IgD-negative memory B cell (primary cell): ENCODE results near the gene HTD2. TPM values are rescaled to one million over a fixed set of nuclear protein-coding genes. Genes with fewer than 3 reads are reported as not detected.
"Not testable (repeated sequence)": the region's sequence is repeated elsewhere in the genome, so short reads cannot be mapped to it uniquely, and the experiment has no call there.

ENCODE experiments used
- H3K27ac Mint-ChIP-seq, 3 donors: one replicate each; pipeline ENCODE4 v1.8.0; 2020 to 2022; ENCODE audit warnings: mild to moderate bottlenecking in 3 of 3, mixed read lengths in 3 of 3, moderate library complexity in 1 of 3
- H3K27me3 Mint-ChIP-seq: one replicate; pipeline ENCODE4 v1.8.0; 2021; ENCODE audit warnings: mixed read lengths
- H3K36me3 Mint-ChIP-seq: one replicate; pipeline ENCODE4 v1.8.0; 2020; ENCODE audit warnings: mild to moderate bottlenecking, mixed read lengths
- H3K4me1 Mint-ChIP-seq, 3 donors: one replicate each; pipeline ENCODE4 v1.8.0; 2020 to 2022; ENCODE audit warnings: mixed read lengths in 3 of 3, mild to moderate bottlenecking in 1 of 3
- H3K4me3 Mint-ChIP-seq, 4 donors: one replicate each; pipeline ENCODE4 v1.8.0; 2020 to 2022; ENCODE audit warnings: mild to moderate bottlenecking in 4 of 4, mixed read lengths in 4 of 4, moderate library complexity in 3 of 4
- H3K9me3 Mint-ChIP-seq, 3 donors: one replicate each; pipeline ENCODE4 v1.8.0; 2020 to 2021; ENCODE audit warnings: mixed read lengths in 3 of 3, mild to moderate bottlenecking in 1 of 3
- polyA plus RNA-seq: library from polyadenylated mRNA; unstranded; fragments of 300-500 nt; fragmentation: Illumina TruSeq; gene quantifications from one replicate; pipeline ENCODE4 v1.2.3, GENCODE V29; 2021

HTD2 gene
- polyA plus RNA-seq, 1 donor from 2014 or later = 21.1 TPM

- peaks cover 0 to 2% (median 0%) of the 10 kb centered on the region in 3 donors for H3K4me1 Mint-ChIP-seq
- no peak overlapping the region for H3K27ac Mint-ChIP-seq
- H3K9me3 Mint-ChIP-seq = no peaks in the 10 kb centered on the region
- no peaks in the 10 kb centered on the region for H3K27me3 Mint-ChIP-seq
- H3K4me3 Mint-ChIP-seq = no peak overlapping the region
- peaks cover 5% of the 10 kb centered on the region for H3K36me3 Mint-ChIP-seq
Measured at GRCh38 chr3:58285334-58285733, 21.0 kb upstream of the HTD2 start.

GRCh38 chr3:58287354-58287753 is 19.0 kb upstream of the HTD2 start:
- no peak overlapping the region for H3K27ac Mint-ChIP-seq
- peaks cover 0 to 2% (median 0%) of the 10 kb centered on the region in 3 donors for H3K4me1 Mint-ChIP-seq

GRCh38 chr3:58288011-58288728 is 18.1 kb upstream of the HTD2 start:
- Mint-ChIP-seq H3K36me3 (peaks cover 4% of the 10 kb centered on the region), H3K4me3 (no peak overlapping the region), H3K27ac (peak overlapping the region in 1 of 3 donors; percentile 73), H3K4me1 (peaks cover 0 to 2% (median 0%) of the 10 kb centered on the region in 3 donors), H3K9me3 (no peaks in the 10 kb centered on the region), H3K27me3 (no peaks in the 10 kb centered on the region)

More at GRCh38 chr3:58287354-58287753, 19.0 kb upstream of the HTD2 start:
- Mint-ChIP-seq H3K9me3 (no peaks in the 10 kb centered on the region), H3K27me3 (no peaks in the 10 kb centered on the region), H3K4me3 (no peak overlapping the region), H3K36me3 (peaks cover 5% of the 10 kb centered on the region)

- not testable (repeated sequence) for H3K27me3 Mint-ChIP-seq, H3K9me3 Mint-ChIP-seq, H3K27ac Mint-ChIP-seq, H3K4me3 Mint-ChIP-seq, H3K36me3 Mint-ChIP-seq, H3K4me1 Mint-ChIP-seq
Measured at GRCh38 chr3:58288964-58289613, 17.2 kb upstream of the HTD2 start.

GRCh38 chr3:58290446-58290845 is 15.9 kb upstream of the HTD2 start:
- H3K36me3 Mint-ChIP-seq, H3K27me3 Mint-ChIP-seq, H3K4me3 Mint-ChIP-seq, H3K27ac Mint-ChIP-seq, H3K4me1 Mint-ChIP-seq, H3K9me3 Mint-ChIP-seq: not testable (repeated sequence)

GRCh38 chr3:58291671-58292338 is 14.5 kb upstream of the HTD2 start:
- no peaks in the 10 kb centered on the region for H3K27me3 Mint-ChIP-seq
- H3K36me3 Mint-ChIP-seq = no peaks in the 10 kb centered on the region
- H3K4me1 Mint-ChIP-seq = peaks cover 0 to 2% (median 0%) of the 10 kb centered on the region in 3 donors
- H3K9me3 Mint-ChIP-seq = peaks cover 0 to 2% (median 0%) of the 10 kb centered on the region in 3 donors
- no peak overlapping the region for H3K4me3 Mint-ChIP-seq
- H3K27ac Mint-ChIP-seq = peak overlapping the region in 1 of 3 donors; percentile 31

GRCh38 chr3:58292866-58293265 is 13.5 kb upstream of the HTD2 start:
- no peak overlapping the region for H3K27ac Mint-ChIP-seq
- H3K27me3 Mint-ChIP-seq = no peaks in the 10 kb centered on the region
- peaks cover 0 to 2% (median 0%) of the 10 kb centered on the region in 3 donors for H3K4me1 Mint-ChIP-seq
- H3K4me3 Mint-ChIP-seq = no peak overlapping the region
- peaks cover 0 to 2% (median 0%) of the 10 kb centered on the region in 3 donors for H3K9me3 Mint-ChIP-seq
- no peaks in the 10 kb centered on the region for H3K36me3 Mint-ChIP-seq

GRCh38 chr3:58293516-58293915 is 12.8 kb upstream of the HTD2 start:
- H3K36me3 Mint-ChIP-seq = no peaks in the 10 kb centered on the region
- peak overlapping the region in 1 of 3 donors; percentile 23 for H3K27ac Mint-ChIP-seq
- H3K27me3 Mint-ChIP-seq = no peaks in the 10 kb centered on the region

GRCh38 chr3:58296269-58296668 is 10.1 kb upstream of the HTD2 start:
- H3K36me3 Mint-ChIP-seq = no peaks in the 10 kb centered on the region

More at GRCh38 chr3:58293516-58293915, 12.8 kb upstream of the HTD2 start:
- H3K4me1 Mint-ChIP-seq = peaks cover 0 to 2% (median 0%) of the 10 kb centered on the region in 3 donors
- H3K9me3 Mint-ChIP-seq = peaks cover 0 to 2% (median 0%) of the 10 kb centered on the region in 3 donors
- no peak overlapping the region for H3K4me3 Mint-ChIP-seq

GRCh38 chr3:58296843-58297242 is 9.5 kb upstream of the HTD2 start:
- Mint-ChIP-seq H3K9me3 (peaks cover 0 to 4% (median 2%) of the 10 kb centered on the region in 3 donors), H3K4me3 (peak overlapping the region in 1 of 4 donors; percentile 7), H3K27ac (peak overlapping the region in 1 of 3 donors; percentile 54), H3K4me1 (no peaks in the 10 kb centered on the region), H3K36me3 (no peaks in the 10 kb centered on the region), H3K27me3 (peaks cover 2% of the 10 kb centered on the region)

More at GRCh38 chr3:58296269-58296668, 10.1 kb upstream of the HTD2 start:
- Mint-ChIP-seq H3K4me3 (no peak overlapping the region), H3K27me3 (no peaks in the 10 kb centered on the region), H3K27ac (peak overlapping the region in 1 of 3 donors; percentile 54), H3K9me3 (peaks cover 0 to 2% (median 1%) of the 10 kb centered on the region in 3 donors), H3K4me1 (peaks cover 0 to 2% (median 0%) of the 10 kb centered on the region in 3 donors)

GRCh38 chr3:58298190-58298589 is 8.1 kb upstream of the HTD2 start:
- Mint-ChIP-seq H3K4me3 (no peak overlapping the region), H3K9me3 (peaks cover 0 to 4% (median 2%) of the 10 kb centered on the region in 3 donors), H3K27ac (no peak overlapping the region), H3K27me3 (peaks cover 2% of the 10 kb centered on the region), H3K4me1 (no peaks in the 10 kb centered on the region), H3K36me3 (no peaks in the 10 kb centered on the region)

GRCh38 chr3:58299075-58299474 is 7.2 kb upstream of the HTD2 start:
- H3K9me3 Mint-ChIP-seq = peaks cover 0 to 4% (median 2%) of the 10 kb centered on the region in 3 donors
- H3K4me1 Mint-ChIP-seq = no peaks in the 10 kb centered on the region
- no peaks in the 10 kb centered on the region for H3K36me3 Mint-ChIP-seq
- no peak overlapping the region for H3K4me3 Mint-ChIP-seq
- peaks cover 2% of the 10 kb centered on the region for H3K27me3 Mint-ChIP-seq
- H3K27ac Mint-ChIP-seq = no peak overlapping the region

- Mint-ChIP-seq H3K27me3 (peaks cover 2% of the 10 kb centered on the region), H3K4me3 (no peak overlapping the region), H3K9me3 (peaks cover 0 to 4% (median 2%) of the 10 kb centered on the region in 3 donors), H3K36me3 (no peaks in the 10 kb centered on the region), H3K27ac (peak overlapping the region in 1 of 3 donors; percentile 74), H3K4me1 (no peaks in the 10 kb centered on the region)
Measured at GRCh38 chr3:58299839-58300516, 6.3 kb upstream of the HTD2 start.

- peak overlapping the region; percentile 94 to 100 (median 98) for H3K4me3 Mint-ChIP-seq
- H3K9me3 Mint-ChIP-seq = no peaks in the 10 kb centered on the region
- no peaks in the 10 kb centered on the region for H3K27me3 Mint-ChIP-seq
- peaks cover 3% of the 10 kb centered on the region for H3K36me3 Mint-ChIP-seq
- peak overlapping the region; percentile 95 to 100 (median 99) for H3K27ac Mint-ChIP-seq
- peaks cover 12 to 31% (median 25%) of the 10 kb centered on the region in 3 donors for H3K4me1 Mint-ChIP-seq
Measured at GRCh38 chr3:58307639-58308215, 1.4 kb downstream of the HTD2 start.
